SK-N-SH treated with all-trans-retinoic acid at 6 μM for 48 hours (cell line): Measurements from ENCODE around the gene OR4F6.

Source experiments
- ARNTL ChIP-seq: fragments of 450-650 bp; formaldehyde crosslinking; IDR thresholded peaks from 2 replicates; pipeline ENCODE4 v1.5.0; 2020; ENCODE audit warnings: low read depth, mild to moderate bottlenecking, moderate library complexity, borderline replicate concordance
- CREB5 ChIP-seq: fragments of 250-450 bp; sonication (Bioruptor Pico); IDR thresholded peaks from 2 replicates; pipeline ENCODE4 v1.5.1; 2020; ENCODE audit warnings: low read depth, mild to moderate bottlenecking, moderate library complexity
- ESRRG ChIP-seq: fragments of 250-450 bp; sonication (Bioruptor Pico); IDR thresholded peaks from 2 replicates; pipeline ENCODE4 v1.6.1; 2021; ENCODE audit warnings: mild to moderate bottlenecking
- PATZ1 ChIP-seq: fragments of 250-450 bp; sonication (Bioruptor Pico); IDR thresholded peaks from 2 replicates; pipeline ENCODE4 v1.8.0; 2020; ENCODE audit warnings: mild to moderate bottlenecking, moderate library complexity, borderline replicate concordance
- RARB ChIP-seq: fragments of 250-450 bp; sonication (Bioruptor Pico); IDR thresholded peaks from 2 replicates; pipeline ENCODE4 v1.8.0; 2021; ENCODE audit warnings: mild to moderate bottlenecking, moderate library complexity
- TOX ChIP-seq: fragments of 250-450 bp; sonication (Bioruptor Pico); IDR thresholded peaks from 2 replicates; pipeline ENCODE4 v1.8.0; 2021; ENCODE audit warnings: mild to moderate bottlenecking, moderate library complexity, borderline replicate concordance
- ZC3H10 ChIP-seq: fragments of 250-450 bp; sonication (Bioruptor Pico); IDR thresholded peaks from 2 replicates; pipeline ENCODE4 v1.5.1; 2021; ENCODE audit warnings: mild to moderate bottlenecking, moderate library complexity
- ZFP3 ChIP-seq: fragments of 250-450 bp; sonication (Bioruptor Pico); IDR thresholded peaks from 2 replicates; pipeline ENCODE4 v1.5.0; 2020; ENCODE audit warnings: mild to moderate bottlenecking, moderate library complexity
- ZFP30 ChIP-seq: fragments of 450-650 bp; formaldehyde crosslinking; IDR thresholded peaks from 2 replicates; pipeline ENCODE4 v1.5.0; 2022; ENCODE audit warnings: mild to moderate bottlenecking, moderate library complexity
- ZNF70 ChIP-seq: fragments of 450-650 bp; formaldehyde crosslinking; IDR thresholded peaks from 2 replicates; pipeline ENCODE4 v1.5.0; 2020; ENCODE audit warnings: mild to moderate bottlenecking, moderate library complexity

- TF ChIP-seq ARNTL (no peak), RARB (CRISPR knock-in tag) (no peak), PATZ1 (CRISPR knock-in tag) (no peak), ZFP3 (CRISPR knock-in tag) (no peak), ESRRG (CRISPR knock-in tag) (no peak), ZNF70 (no peak), ZC3H10 (CRISPR knock-in tag) (no peak), CREB5 (no peak), ZFP30 (CRISPR knock-in tag) (no peak), TOX (CRISPR knock-in tag) (no peak)
Observed at GRCh38 chr15:101810876-101811275, 7.6 kb downstream of the OR4F6 start.
